ENCODE measurements around the gene COLEC11.

Gene COLEC11

DNA sequence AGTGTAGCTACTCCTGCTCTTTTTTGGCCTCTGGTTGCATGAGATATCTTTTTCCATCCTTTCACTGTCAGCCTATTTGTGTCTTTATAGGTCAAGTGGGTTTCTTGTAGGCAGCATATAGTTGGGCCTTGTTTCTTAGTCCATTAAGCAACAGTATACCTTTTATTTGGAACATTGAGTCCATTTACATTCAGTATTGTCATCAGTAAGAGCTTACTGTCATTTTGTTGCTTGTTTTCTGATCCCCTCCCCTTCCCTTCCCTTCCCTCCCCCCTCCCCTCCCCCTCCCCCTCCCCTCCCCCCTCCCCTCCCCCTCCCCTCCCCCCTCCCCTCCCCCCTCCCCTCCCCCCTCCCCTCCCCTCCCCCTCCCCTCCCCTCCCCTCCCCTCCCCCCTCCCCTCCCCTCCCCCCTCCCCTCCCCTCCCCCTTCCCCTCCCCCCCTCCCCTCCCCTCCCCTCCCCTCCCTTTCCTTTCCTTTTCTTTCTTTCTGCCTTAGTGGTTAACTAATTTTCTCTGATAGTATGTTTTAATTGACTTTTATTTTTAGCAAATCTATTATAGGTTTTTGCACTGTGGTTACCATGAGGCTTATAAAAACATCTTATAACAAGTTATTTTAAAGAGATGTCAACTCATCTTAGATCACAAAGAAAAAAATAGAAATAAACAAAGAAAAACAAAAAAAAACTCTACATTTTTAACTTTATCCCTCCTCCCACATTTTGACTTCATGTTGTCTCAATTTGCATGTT lies 95.3 kb downstream of the COLEC11 start:
- Histone ChIP-seq H3K27ac (no peak overlapping the region), H3K27me3 (no peaks in the 10 kb centered on the region), H3K4me3 (ENCODE audit: low read depth in 1 of 2, low read length in 1 of 2) (no peak overlapping the region), H3K9me3 (no peaks in the 10 kb centered on the region), H3K36me3 (no peaks in the 10 kb centered on the region), H3K4me1 (ENCODE audit: control insufficient read depth in 1 of 2, insufficient read depth in 1 of 2, low read depth in 1 of 2, low read length in 1 of 2) (no peaks in the 10 kb centered on the region)
- TF ChIP-seq, protein P1, sequence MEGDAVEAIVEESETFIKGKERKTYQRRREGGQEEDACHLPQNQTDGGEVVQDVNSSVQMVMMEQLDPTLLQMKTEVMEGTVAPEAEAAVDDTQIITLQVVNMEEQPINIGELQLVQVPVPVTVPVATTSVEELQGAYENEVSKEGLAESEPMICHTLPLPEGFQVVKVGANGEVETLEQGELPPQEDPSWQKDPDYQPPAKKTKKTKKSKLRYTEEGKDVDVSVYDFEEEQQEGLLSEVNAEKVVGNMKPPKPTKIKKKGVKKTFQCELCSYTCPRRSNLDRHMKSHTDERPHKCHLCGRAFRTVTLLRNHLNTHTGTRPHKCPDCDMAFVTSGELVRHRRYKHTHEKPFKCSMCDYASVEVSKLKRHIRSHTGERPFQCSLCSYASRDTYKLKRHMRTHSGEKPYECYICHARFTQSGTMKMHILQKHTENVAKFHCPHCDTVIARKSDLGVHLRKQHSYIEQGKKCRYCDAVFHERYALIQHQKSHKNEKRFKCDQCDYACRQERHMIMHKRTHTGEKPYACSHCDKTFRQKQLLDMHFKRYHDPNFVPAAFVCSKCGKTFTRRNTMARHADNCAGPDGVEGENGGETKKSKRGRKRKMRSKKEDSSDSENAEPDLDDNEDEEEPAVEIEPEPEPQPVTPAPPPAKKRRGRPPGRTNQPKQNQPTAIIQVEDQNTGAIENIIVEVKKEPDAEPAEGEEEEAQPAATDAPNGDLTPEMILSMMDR (IDR thresholded peaks at IDR 0.05) = no peak

DNA sequence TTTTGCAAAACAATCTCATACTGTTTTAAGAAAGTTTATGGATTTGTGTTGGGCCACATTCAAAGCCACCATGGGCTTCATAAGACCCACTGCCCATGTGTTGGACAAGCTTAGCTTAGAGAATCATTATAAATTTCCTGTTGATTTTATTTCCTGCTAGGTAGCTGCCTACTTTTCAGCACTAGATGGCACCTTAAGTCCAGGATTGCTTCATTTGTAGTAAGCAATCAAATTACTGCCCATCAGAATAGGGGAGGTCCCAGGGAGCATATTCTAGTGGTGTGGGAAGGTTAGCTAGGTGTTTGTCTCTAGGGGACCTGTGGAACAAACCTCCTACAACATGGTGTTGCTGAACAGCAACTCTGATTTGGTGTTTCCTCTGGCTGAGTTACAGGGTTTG lies 97.5 kb downstream of the COLEC11 start:
- Histone ChIP-seq H3K4me1 (ENCODE audit: control insufficient read depth in 1 of 2, insufficient read depth in 1 of 2, low read depth in 1 of 2, low read length in 1 of 2) (no peaks in the 10 kb centered on the region), H3K9me3 (no peaks in the 10 kb centered on the region)
- TF ChIP-seq, protein P1 (IDR thresholded peaks at IDR 0.05) = no peak

More for the DNA sequence above, 97.5 kb downstream of the COLEC11 start:
- H3K27ac ChIP-seq = no peak overlapping the region
- H3K36me3 ChIP-seq = no peaks in the 10 kb centered on the region
- no peak overlapping the region for H3K4me3 ChIP-seq (ENCODE audit: low read depth in 1 of 2, low read length in 1 of 2)
- no peaks in the 10 kb centered on the region for H3K27me3 ChIP-seq
